ENCODE data around the gene ERC2. TPM values are rescaled to one million over a fixed set of nuclear protein-coding genes. Genes with fewer than 3 reads are reported as not detected.

The ERC2 gene
- total RNA-seq, 1 donor from 2014 or later: 0.99 TPM

DNA sequence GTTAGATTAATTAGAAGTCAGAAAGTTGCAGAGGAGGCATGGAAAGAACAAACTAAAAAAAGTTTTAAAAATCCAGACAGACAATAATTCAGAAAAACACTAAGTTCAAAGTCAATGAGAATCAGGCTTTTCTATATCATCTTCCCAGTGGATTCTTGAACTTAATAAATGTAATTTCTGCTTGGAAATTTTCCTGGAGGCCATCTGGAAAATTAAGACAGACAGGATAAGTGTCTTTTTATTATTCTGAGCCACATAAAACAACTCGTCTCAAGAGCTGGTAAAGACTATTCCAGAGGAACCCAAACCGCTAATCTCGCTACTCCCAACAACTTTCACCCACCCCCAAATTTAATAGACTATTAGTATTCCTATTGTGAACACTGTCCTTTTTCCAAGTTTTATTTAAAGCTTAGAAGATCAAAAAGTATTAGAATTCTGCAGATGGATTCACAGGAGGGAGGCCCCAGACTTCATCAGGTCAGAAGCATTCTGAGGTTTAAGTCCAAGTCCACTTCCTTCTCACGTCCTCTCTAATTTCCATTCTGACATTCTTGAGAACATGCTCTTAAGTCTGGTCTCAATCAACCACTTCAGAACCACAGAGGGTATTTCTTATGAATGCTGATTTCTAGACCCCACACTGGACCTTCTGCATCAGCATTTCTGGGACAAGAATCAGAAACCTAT is 61.3 kb downstream of the ERC2 start:
- Histone ChIP-seq H3K4me3 (no peak overlapping the region), H3K36me3 (no peaks in the 10 kb centered on the region), H3K4me1 (no peaks in the 10 kb centered on the region), H3K27ac (replicated peaks) (no peak overlapping the region), H3K9me3 (replicated peaks) (no peaks in the 10 kb centered on the region), H3K27me3 (ENCODE audit: low read depth) (peaks cover 12% of the 10 kb centered on the region)
- intact Hi-C loops (cut with micrococcal nuclease): no loop called here
- no peak for TF ChIP-seq CTCF (IDR thresholded peaks at IDR 0.05; ENCODE audit: borderline replicate concordance)
- DNase-seq: no peak

DNA sequence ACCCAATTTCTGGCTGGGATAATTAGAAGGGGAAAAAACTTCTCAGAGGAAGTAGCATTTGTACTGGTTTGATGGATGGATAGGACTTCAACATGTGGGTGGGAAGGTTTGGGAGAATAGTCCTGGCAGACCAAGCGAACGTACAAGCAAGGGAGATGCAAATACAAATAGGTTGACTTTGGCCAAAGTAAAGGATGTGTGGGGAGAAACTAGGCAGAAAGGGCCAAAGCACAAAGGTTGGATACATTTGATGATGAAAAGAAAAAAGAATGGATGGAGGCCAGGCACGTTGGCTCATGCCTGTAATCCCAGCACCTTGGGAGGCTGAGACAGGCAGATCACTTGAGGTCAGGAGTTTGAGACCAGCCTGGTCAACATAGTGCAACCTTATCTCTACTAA is 63.4 kb downstream of the ERC2 start:
- Histone ChIP-seq H3K4me1 (no peaks in the 10 kb centered on the region), H3K9me3 (replicated peaks) (no peaks in the 10 kb centered on the region), H3K4me3 (no peak overlapping the region), H3K27ac (replicated peaks) (no peak overlapping the region), H3K27me3 (ENCODE audit: low read depth) (peaks cover 23% of the 10 kb centered on the region), H3K36me3 (no peaks in the 10 kb centered on the region)
- intact Hi-C loops (cut with micrococcal nuclease): no loop called here
- TF ChIP-seq CTCF (IDR thresholded peaks at IDR 0.05; ENCODE audit: borderline replicate concordance): no peak
- DNase-seq: no peak

- no peak overlapping the region for H3K27ac ChIP-seq (replicated peaks)
- intact Hi-C loops (cut with micrococcal nuclease): no loop called here
- TF ChIP-seq CTCF (IDR thresholded peaks at IDR 0.05; ENCODE audit: borderline replicate concordance): no peak
- H3K9me3 ChIP-seq (replicated peaks): no peaks in the 10 kb centered on the region
- H3K4me3 ChIP-seq: no peak overlapping the region
- H3K36me3 ChIP-seq: no peaks in the 10 kb centered on the region
- no peak for DNase-seq
- peaks cover 46% of the 10 kb centered on the region for H3K27me3 ChIP-seq (ENCODE audit: low read depth)
- no peaks in the 10 kb centered on the region for H3K4me1 ChIP-seq
Measured at GRCh38 chr3:56398659-56399058, 69.6 kb downstream of the ERC2 start.

- Histone ChIP-seq H3K9me3 (replicated peaks) (no peaks in the 10 kb centered on the region), H3K27me3 (ENCODE audit: low read depth) (peaks cover 38% of the 10 kb centered on the region), H3K36me3 (no peaks in the 10 kb centered on the region), H3K4me3 (no peak overlapping the region), H3K27ac (replicated peaks) (no peak overlapping the region), H3K4me1 (no peaks in the 10 kb centered on the region)
- DNase-seq: no peak
- no peak for TF ChIP-seq CTCF (IDR thresholded peaks at IDR 0.05; ENCODE audit: borderline replicate concordance)
- intact Hi-C loops (cut with micrococcal nuclease): no loop called here
Measured at GRCh38 chr3:56397798-56398197, 70.5 kb downstream of the ERC2 start.

GRCh38 chr3:56389183-56389830 is 79.0 kb downstream of the ERC2 start:
- DNase-seq: no peak
- H3K36me3 ChIP-seq: no peaks in the 10 kb centered on the region
- H3K27me3 ChIP-seq (ENCODE audit: low read depth): peaks cover 5% of the 10 kb centered on the region
- H3K27ac ChIP-seq (replicated peaks): no peak overlapping the region
- no peaks in the 10 kb centered on the region for H3K4me1 ChIP-seq
- no peak for TF ChIP-seq CTCF (IDR thresholded peaks at IDR 0.05; ENCODE audit: borderline replicate concordance)
- intact Hi-C loops (cut with micrococcal nuclease): no loop called here
- H3K9me3 ChIP-seq (replicated peaks): no peaks in the 10 kb centered on the region
- H3K4me3 ChIP-seq: no peak overlapping the region
